K562 (cell line): ENCODE results near the gene SYT6. TPM values are rescaled to one million over a fixed set of nuclear protein-coding genes. Genes with fewer than 3 reads are reported as not detected.

Source experiments
- ATAC-seq: fragments of 200-7000 bp; cut with Tn5 transposase; 3 replicates; pipeline ENCODE4 v1.9.1; 2020; ENCODE audit warnings: moderate library complexity
- BruUV-seq: library from RNA; stranded (reverse); fragments of 400-500 nt; replicated peaks from 2 replicates; lab custom pipeline; 2021; lab: Mats Ljungman, UMichigan
- CTCF ChIA-PET: fragments of 300-600 bp; formaldehyde crosslinking; extraction: SDS; loops from one replicate; lab custom pipeline; 2021; ENCODE audit warnings: low intra/inter-chr PET ratio; lab: Yijun Ruan, JAX
- POLR2A ChIA-PET: fragments of 300-600, 350-650 bp; sonication (Branson Sonifier 250); formaldehyde crosslinking; extraction: SDS; loops from one replicate; lab custom pipeline; 2021; ENCODE audit warnings: antibody characterized with exemption, inconsistent platforms; lab: Yijun Ruan, JAX
- DNase-seq, 4 experiments: peaks; one replicate each; pipeline versions ENCODE4 v3.0.0 to v3.0.0-alpha.2; 2011 to 2018; ENCODE audit warnings: low spot score in 3 of 4, mixed read lengths in 3 of 4; ENCODE audit errors: extremely low read depth in 1 of 4
- FAIRE-seq: peaks from 2 replicates; lab custom pipeline; 2011; peaks lifted over from hg19 to GRCh38; lab: Jason Lieb, UNC
- H2AFZ ChIP-seq: 2 replicates; pipeline ENCODE4 v1.6.0; 2011; ENCODE audit warnings: low read depth, low read length, control low read depth, inconsistent platforms
- H3K27ac ChIP-seq: fragments of 200-600 bp; 3 replicates; pipeline ENCODE4 v1.8.0; 2011; ENCODE audit warnings: low read depth, mild to moderate bottlenecking, control low read depth, inconsistent platforms, low read length, moderate library complexity, mixed read lengths; ENCODE audit errors: extremely low read depth
- H3K27me3 ChIP-seq, 2 experiments: fragments of 300-600 bp in 1 of 2; 2 replicates in 1 of 2; 3 replicates in 1 of 2; pipeline versions ENCODE4 v1.6.0 to v1.8.0; 2011; ENCODE audit warnings: inconsistent platforms in 2 of 2, low read length in 2 of 2, mild to moderate bottlenecking in 1 of 2, mixed read lengths in 1 of 2, moderate library complexity in 1 of 2; ENCODE audit not compliant: control insufficient read depth in 2 of 2, insufficient read depth in 2 of 2
- H3K36me3 ChIP-seq: fragments of 300-600 bp; 3 replicates; pipeline ENCODE4 v1.8.0; 2011; ENCODE audit warnings: mild to moderate bottlenecking, low read length, inconsistent platforms; ENCODE audit not compliant: control insufficient read depth, insufficient read depth
- H3K4me1 ChIP-seq, 2 experiments: fragments of 200-600 bp in 1 of 2; replicated peaks in 1 of 2; 2 replicates in 1 of 2; 3 replicates in 1 of 2; pipeline versions ENCODE4 v1.5.1 to v1.8.0; 2011; ENCODE audit warnings: inconsistent platforms in 2 of 2, low read length in 2 of 2, mild to moderate bottlenecking in 1 of 2, mixed read lengths in 1 of 2, moderate library complexity in 1 of 2; ENCODE audit not compliant: control insufficient read depth in 2 of 2, insufficient read depth in 2 of 2
- H3K4me2 ChIP-seq: 2 replicates; pipeline ENCODE4 v1.6.1; 2011; ENCODE audit warnings: low read length, control low read depth, inconsistent platforms, mixed read lengths; ENCODE audit not compliant: insufficient read depth
- H3K4me3 ChIP-seq: fragments of 200-600 bp; sonication (generic), shearing (Covaris generic); 2 replicates; pipeline ENCODE4 v1.5.1; 2016; ENCODE audit warnings: control low read depth, inconsistent platforms
- H3K79me2 ChIP-seq: fragments of 200-600 bp; 3 replicates; pipeline ENCODE4 v1.8.0; 2011; ENCODE audit warnings: low read length, inconsistent platforms; ENCODE audit not compliant: control insufficient read depth, insufficient read depth
- H3K9ac ChIP-seq, 2 experiments: 2 replicates each; pipeline versions ENCODE4 v1.6.0 to v1.6.1; 2011; ENCODE audit warnings: low read depth in 2 of 2, low read length in 2 of 2, control low read depth in 1 of 2, inconsistent platforms in 1 of 2, mild to moderate bottlenecking in 1 of 2, mixed read lengths in 1 of 2; ENCODE audit not compliant: insufficient read depth in 1 of 2
- H3K9me1 ChIP-seq: one replicate; pipeline ENCODE4 v1.6.0; 2011; ENCODE audit warnings: inconsistent platforms, mild to moderate bottlenecking, low read length, moderate library complexity; ENCODE audit not compliant: control insufficient read depth, insufficient read depth
- H3K9me3 ChIP-seq: replicated peaks from 2 replicates; pipeline ENCODE4 v1.5.1; 2011; ENCODE audit warnings: low read depth, low read length, inconsistent platforms; ENCODE audit not compliant: control insufficient read depth, insufficient read depth
- H4K20me1 ChIP-seq: replicated peaks from 2 replicates; pipeline ENCODE4 v1.6.1; 2011; ENCODE audit warnings: low read length, inconsistent platforms, mixed read lengths; ENCODE audit not compliant: control insufficient read depth, insufficient read depth
- MECOM ChIP-seq: fragments of 250-450 bp; sonication (Bioruptor Pico); IDR thresholded peaks from 2 replicates; pipeline ENCODE4 v1.8.0; 2022; ENCODE audit warnings: inconsistent platforms
- PPARD ChIP-seq: fragments of 250-450 bp; sonication (Bioruptor Pico); IDR thresholded peaks from 2 replicates; pipeline ENCODE4 v1.8.0; 2022; ENCODE audit warnings: inconsistent platforms, mild to moderate bottlenecking, moderate library complexity
- SNRNP70 ChIP-seq: fragments of 200-400 bp; formaldehyde crosslinking; optimal IDR thresholded peaks from 2 replicates; pipeline ENCODE3; 2017; ENCODE audit warnings: low read depth, low read length
- SPI1 ChIP-seq: IDR thresholded peaks from 2 replicates; pipeline ENCODE4 v1.6.1; 2011; ENCODE audit warnings: low read depth, low read length, control low read depth, borderline replicate concordance
- WGBS: fragments of 100-300 bp; shearing (Covaris generic); methylation state at CpG from one replicate; pipeline ENCODE4 v1.1.6; 2016; ENCODE audit warnings: low coverage, mixed read lengths; ENCODE audit not compliant: insufficient coverage; ENCODE audit errors: missing lambda C conversion rate; 5-methylcytosine and 5-hydroxymethylcytosine counted together
- in situ Hi-C: fragments of 300-500 bp; cut with MboI; formaldehyde crosslinking; loops from 4 replicates; pipeline ENCODE4 v1.15.0; 2018; ENCODE audit warnings: inconsistent platforms, mixed read lengths
- intact Hi-C: fragments of 100-400 bp; cut with micrococcal nuclease; formaldehyde crosslinking; loops from 2 replicates; pipeline ENCODE4 v1.14.2; 2022
- polyA plus RNA-seq, 8 experiments: library from polyadenylated mRNA; depleted of rRNA in 4 of 8; stranded (reverse) in 5 of 8; unstranded in 3 of 8; fragments of >200 nt; fragmentation: Nextera tagmentation in 2 of 8; fragmentation: Illumina TruSeq in 1 of 8; extraction: Ambion mirVana in 2 of 8; extraction: Trizol in 1 of 8; gene quantifications; 2 replicates each; pipeline versions ENCODE4 v1.2.1 to v1.2.3, GENCODE V29; 2011 to 2014; ENCODE audit warnings: inconsistent platforms in 1 of 8, missing spikeins in 1 of 8
- total RNA-seq, 7 experiments: library from RNA; depleted of rRNA in 6 of 7; stranded (reverse); fragments of >200 nt in 6 of 7; fragmentation: Illumina TruSeq in 2 of 7; extraction: Trizol in 2 of 7; gene quantifications; 2 replicates each; pipeline versions ENCODE4 v1.2.1 to v1.2.3, GENCODE V29; 2011 to 2021; ENCODE audit warnings: low replicate concordance in 1 of 7

Gene SYT6
- total and polyA plus RNA-seq, 9 of the 15 experiments (the other 6 are each of a cell fraction or from before 2014, with no cell fraction given) = 0.06 TPM; not detected in 8

DNA sequence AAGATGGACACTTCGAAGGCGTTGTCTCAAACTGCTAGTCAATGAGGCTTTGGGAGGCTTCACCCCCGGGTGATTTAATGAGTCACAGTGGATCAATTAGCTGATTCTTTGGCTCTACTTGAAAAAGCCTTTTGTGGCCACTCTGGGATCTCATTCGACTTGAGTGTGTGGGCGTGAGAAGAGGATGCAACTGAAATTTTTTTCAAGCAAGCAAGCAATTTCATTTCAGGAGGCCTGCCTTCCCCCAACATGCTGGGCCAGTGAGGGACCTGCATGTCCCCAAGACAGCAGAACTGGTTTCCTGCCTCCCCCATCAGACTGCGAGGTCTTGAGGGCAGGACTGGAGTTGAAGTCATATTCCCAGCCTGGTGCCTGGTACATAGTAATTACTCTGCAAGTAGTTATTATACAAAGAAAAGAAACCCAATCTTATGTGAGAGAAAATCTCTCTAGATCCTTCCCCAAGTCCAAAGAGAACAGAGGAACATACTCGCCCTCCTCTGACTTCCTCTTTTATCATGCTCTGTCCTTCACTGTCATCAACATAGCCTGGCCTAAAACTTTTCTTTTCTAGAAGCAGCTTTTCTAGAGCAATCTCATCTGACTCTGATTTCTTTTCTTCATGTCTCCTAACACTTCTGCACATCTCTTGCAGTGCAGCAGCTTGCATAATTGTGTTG lies 22.7 kb downstream of the SYT6 start:
- Histone ChIP-seq H3K9me1 (no peaks in the 10 kb centered on the region), H3K9ac (no peak overlapping the region), H3K36me3 (no peaks in the 10 kb centered on the region), H3K4me1 (no peaks in the 10 kb centered on the region), H3K27me3 (peaks cover 24 to 51% of the 10 kb centered on the region in 2 experiments; a peak in 4 of 5 replicates), H4K20me1 (0 out of 2 replicates have a peak, but pooled peaks cover 3% of the 10 kb centered on the region), H3K4me2 (no peak overlapping the region), H3K4me3 (no peak overlapping the region), H3K9me3 (no peaks in the 10 kb centered on the region), H3K27ac (no peak overlapping the region), H2AFZ (no peak overlapping the region), H3K79me2 (no peaks in the 10 kb centered on the region)
- ChIA-PET POLR2A (interaction anchor here (0.6 to 1.5 kb wide), 3 partner anchors 34 to 152 kb away, joined by 3 to 4 read pairs (median 4); partner anchors contain the start of gene OLFML3), CTCF (interaction anchor here (0.7 kb wide), 1 partner anchor 295 kb away, joined by 3 read pairs; no protein-coding TSS in a partner anchor)
- TF ChIP-seq PPARD (CRISPR knock-in tag) (no peak), SPI1 (peak; percentile 78; the same call in 1 of the 2 replicates), MECOM (CRISPR knock-in tag) (no peak)
- BruUV-seq = no TSS peak
- WGBS = 0% methylated on average over 7 of the region's 7 CpGs
- DNase-seq = no peak
- in situ Hi-C loops = no loop called here
- FAIRE-seq = no peak
- intact Hi-C loops = no loop called here
- no peak for ATAC-seq

DNA sequence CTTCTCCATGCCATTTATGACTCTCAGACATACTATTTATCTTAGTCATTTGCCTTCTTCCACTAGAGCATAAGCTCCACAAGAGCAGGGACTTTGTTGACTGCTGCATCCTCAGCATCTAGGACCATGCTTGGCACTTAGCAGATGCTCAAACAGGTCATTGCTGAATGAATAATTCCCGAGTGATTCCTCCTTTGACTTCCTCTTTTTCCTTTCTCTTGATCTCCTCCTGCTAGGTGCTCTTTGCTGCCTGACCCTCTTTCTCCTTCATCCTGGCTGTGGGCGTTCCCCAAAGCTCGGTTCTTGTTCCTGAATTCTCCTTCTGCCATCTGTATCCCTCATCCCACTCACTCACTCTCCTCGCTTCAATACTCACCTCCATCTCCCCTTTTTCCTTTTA lies 23.5 kb downstream of the SYT6 start:
- Histone ChIP-seq H3K4me2 (no peak overlapping the region), H3K27me3 (peaks cover 24 to 45% of the 10 kb centered on the region in 2 experiments; a peak in 4 of 5 replicates), H4K20me1 (0 out of 2 replicates have a peak, but pooled peaks cover 3% of the 10 kb centered on the region), H3K79me2 (no peaks in the 10 kb centered on the region), H3K4me3 (no peak overlapping the region), H3K9me3 (no peaks in the 10 kb centered on the region), H3K9ac (no peak overlapping the region), H3K9me1 (no peaks in the 10 kb centered on the region), H3K27ac (no peak overlapping the region), H2AFZ (no peak overlapping the region), H3K36me3 (no peaks in the 10 kb centered on the region), H3K4me1 (no peaks in the 10 kb centered on the region)
- TF ChIP-seq SNRNP70 (no peak), SPI1 (peak; percentile 88)
- DNase-seq = no peak
- in situ Hi-C loops (no loop called here), intact Hi-C loops (no loop called here)
- no peak for ATAC-seq
- no TSS peak for BruUV-seq
- POLR2A ChIA-PET = interaction anchor here (0.7 kb wide), 1 partner anchor 33 kb away, joined by 4 read pairs; no protein-coding TSS in a partner anchor
- CTCF ChIA-PET = no interaction called here
- FAIRE-seq = no peak
- WGBS = 0% methylated on average over 4 of the region's 4 CpGs
